Activated CD4-positive, alpha-beta memory T cell treated with anti-CD3 and anti-CD28 coated beads for 36 hours (primary cell): Measurements from ENCODE around the gene PSMA5. TPM values are rescaled to one million over a fixed set of nuclear protein-coding genes. Genes with fewer than 3 reads are reported as not detected.
"Not testable (repeated sequence)": the region's sequence is repeated elsewhere in the genome, so short reads cannot be mapped to it uniquely, and the experiment has no call there.

ENCODE experiments used
- CTCF ChIA-PET: fragments of 350-600 bp; sonication (Branson Sonifier 250); formaldehyde crosslinking; loops from one replicate; lab custom pipeline; 2021; ENCODE audit warnings: antibody characterized with exemption, inconsistent platforms; lab: Charles Lee
- POLR2A ChIA-PET: fragments of 350-600 bp; sonication (Branson Sonifier 250); formaldehyde crosslinking; loops from one replicate; lab custom pipeline; 2021; ENCODE audit warnings: antibody characterized with exemption; lab: Charles Lee
- DNase-seq: peaks from one replicate; pipeline ENCODE4 v3.0.0-alpha.2; 2020
- H3K27ac Mint-ChIP-seq: one replicate; pipeline ENCODE4 v1.8.0; 2021; ENCODE audit warnings: mixed read lengths
- H3K27me3 Mint-ChIP-seq: one replicate; pipeline ENCODE4 v1.8.0; 2021; ENCODE audit warnings: mixed read lengths
- H3K36me3 Mint-ChIP-seq: one replicate; pipeline ENCODE4 v1.8.0; 2021; ENCODE audit warnings: mixed read lengths
- H3K4me1 Mint-ChIP-seq: one replicate; pipeline ENCODE4 v1.8.0; 2021; ENCODE audit warnings: low read depth, mixed read lengths
- H3K4me3 Mint-ChIP-seq: one replicate; pipeline ENCODE4 v1.8.0; 2021; ENCODE audit warnings: mild to moderate bottlenecking, mixed read lengths
- H3K9me3 Mint-ChIP-seq: one replicate; pipeline ENCODE4 v1.8.0; 2021; ENCODE audit warnings: mixed read lengths
- intact Hi-C: fragments of 100-400 bp; cut with micrococcal nuclease; formaldehyde crosslinking; loops from one replicate; pipeline ENCODE4 v1.15.1; 2023
- total RNA-seq, 2 experiments: library from RNA; stranded (reverse); gene quantifications; one replicate each; pipeline ENCODE4 v1.2.3, GENCODE V29; 2021

The PSMA5 gene
- total RNA-seq, 2 experiments from 2014 or later, result 217 to 218 TPM

- CTCF ChIA-PET, result no interaction called here
- H3K4me1 Mint-ChIP-seq, result peaks cover 3% of the 10 kb centered on the region
- intact Hi-C loops, result loop anchor here (5.0 kb wide), 1 partner anchor 39 kb away; the partner anchor contains the start of gene PSMA5
- no peaks in the 10 kb centered on the region for H3K36me3 Mint-ChIP-seq
- POLR2A ChIA-PET, result no interaction called here
- no peak for DNase-seq
- H3K27me3 Mint-ChIP-seq, result peaks cover 50% of the 10 kb centered on the region
- H3K4me3 Mint-ChIP-seq, result no peak overlapping the region
- no peaks in the 10 kb centered on the region for H3K9me3 Mint-ChIP-seq
- H3K27ac Mint-ChIP-seq, result no peak overlapping the region
These were observed 39.8 kb upstream of the PSMA5 start for GRCh38 chr1:109466125-109466451.

GRCh38 chr1:109457819-109458218 is 31.6 kb upstream of the PSMA5 start:
- CTCF ChIA-PET, result interaction anchor here (2.1 kb wide), 1 partner anchor 75 kb away, joined by 6 read pairs; no protein-coding TSS in a partner anchor
- DNase-seq, result no peak
- Mint-ChIP-seq H3K36me3 (peaks cover 5% of the 10 kb centered on the region), H3K27ac (no peak overlapping the region), H3K9me3 (peaks cover 23% of the 10 kb centered on the region), H3K4me3 (no peak overlapping the region), H3K27me3 (peaks cover 28% of the 10 kb centered on the region), H3K4me1 (no peaks in the 10 kb centered on the region)
- POLR2A ChIA-PET, result no interaction called here
- intact Hi-C loops, result no loop called here

GRCh38 chr1:109454497-109455133 is 28.4 kb upstream of the PSMA5 start:
- peaks cover 23% of the 10 kb centered on the region for H3K9me3 Mint-ChIP-seq
- ChIA-PET CTCF (interaction anchor here (2.3 kb wide), 1 partner anchor 78 kb away, joined by 8 read pairs; no protein-coding TSS in a partner anchor), POLR2A (no interaction called here)
- no peak overlapping the region for H3K27ac Mint-ChIP-seq
- DNase-seq, result no peak
- intact Hi-C loops, result no loop called here
- peaks cover 27% of the 10 kb centered on the region for H3K27me3 Mint-ChIP-seq
- H3K4me3 Mint-ChIP-seq, result no peak overlapping the region
- H3K36me3 Mint-ChIP-seq, result peaks cover 5% of the 10 kb centered on the region
- no peaks in the 10 kb centered on the region for H3K4me1 Mint-ChIP-seq

- CTCF ChIA-PET, result interaction anchor here (0.7 to 1.0 kb wide), 2 partner anchors 26 to 165 kb away, joined by 4 read pairs; partner anchors contain the start of gene PSRC1
- POLR2A ChIA-PET, result interaction anchor here (0.7 kb wide), 1 partner anchor 331 kb away, joined by 3 read pairs; no protein-coding TSS in a partner anchor
- no peak for DNase-seq
- H3K27me3 Mint-ChIP-seq, result peaks cover 15% of the 10 kb centered on the region
- intact Hi-C loops, result no loop called here
- no peaks in the 10 kb centered on the region for H3K36me3 Mint-ChIP-seq
- H3K4me1 Mint-ChIP-seq, result no peaks in the 10 kb centered on the region
- no peak overlapping the region for H3K4me3 Mint-ChIP-seq
- no peak overlapping the region for H3K27ac Mint-ChIP-seq
- peaks cover 2% of the 10 kb centered on the region for H3K9me3 Mint-ChIP-seq
These were observed 21.3 kb upstream of the PSMA5 start for GRCh38 chr1:109447524-109447923.

GRCh38 chr1:109445949-109446695 is 19.9 kb upstream of the PSMA5 start:
- DNase-seq, intact Hi-C loops, H3K9me3 Mint-ChIP-seq, H3K4me3 Mint-ChIP-seq, H3K27ac Mint-ChIP-seq, H3K4me1 Mint-ChIP-seq, POLR2A ChIA-PET, H3K36me3 Mint-ChIP-seq, CTCF ChIA-PET: not testable (repeated sequence)
- H3K27me3 Mint-ChIP-seq, result peaks cover 13% of the 10 kb centered on the region

GRCh38 chr1:109444346-109444745 is 18.1 kb upstream of the PSMA5 start:
- DNase-seq, result no peak
- Mint-ChIP-seq H3K9me3 (no peaks in the 10 kb centered on the region), H3K27me3 (peaks cover 3% of the 10 kb centered on the region), H3K27ac (no peak overlapping the region), H3K36me3 (no peaks in the 10 kb centered on the region), H3K4me3 (no peak overlapping the region), H3K4me1 (no peaks in the 10 kb centered on the region)
- intact Hi-C loops, result no loop called here
- POLR2A ChIA-PET, result no interaction called here
- CTCF ChIA-PET, result no interaction called here

GRCh38 chr1:109443476-109443875 is 17.2 kb upstream of the PSMA5 start:
- Mint-ChIP-seq H3K36me3 (no peaks in the 10 kb centered on the region), H3K9me3 (no peaks in the 10 kb centered on the region), H3K4me3 (no peak overlapping the region), H3K4me1 (no peaks in the 10 kb centered on the region), H3K27me3 (peaks cover 3% of the 10 kb centered on the region), H3K27ac (no peak overlapping the region)
- no peak for DNase-seq
- ChIA-PET CTCF (no interaction called here), POLR2A (no interaction called here)
- intact Hi-C loops, result no loop called here

GRCh38 chr1:109441069-109441468 is 14.8 kb upstream of the PSMA5 start:
- CTCF ChIA-PET, result interaction anchor here (1.0 kb wide), 1 partner anchor 89 kb away, joined by 3 read pairs; no protein-coding TSS in a partner anchor
- Mint-ChIP-seq H3K27ac (no peak overlapping the region), H3K27me3 (peaks cover 3% of the 10 kb centered on the region), H3K9me3 (no peaks in the 10 kb centered on the region), H3K4me1 (no peaks in the 10 kb centered on the region), H3K4me3 (no peak overlapping the region), H3K36me3 (no peaks in the 10 kb centered on the region)
- DNase-seq, result no peak
- POLR2A ChIA-PET, result no interaction called here
- intact Hi-C loops, result no loop called here

GRCh38 chr1:109438798-109439297 is 12.6 kb upstream of the PSMA5 start:
- Mint-ChIP-seq H3K36me3 (no peaks in the 10 kb centered on the region), H3K4me1 (no peaks in the 10 kb centered on the region), H3K9me3 (peaks cover 2% of the 10 kb centered on the region), H3K27me3 (peaks cover 4% of the 10 kb centered on the region), H3K27ac (no peak overlapping the region), H3K4me3 (no peak overlapping the region)
- intact Hi-C loops, result no loop called here
- no peak for DNase-seq
- CTCF ChIA-PET, result interaction anchor here (1.6 kb wide), 1 partner anchor 51 kb away, joined by 6 read pairs; no protein-coding TSS in a partner anchor
- POLR2A ChIA-PET, result interaction anchor here (1.1 to 1.2 kb wide), 2 partner anchors 12 to 14 kb away, joined by 3 to 4 read pairs; partner anchors contain the start of gene PSMA5

- H3K36me3 Mint-ChIP-seq, result no peaks in the 10 kb centered on the region
- H3K9me3 Mint-ChIP-seq, result peaks cover 2% of the 10 kb centered on the region
- ChIA-PET POLR2A (no interaction called here), CTCF (no interaction called here)
- H3K27me3 Mint-ChIP-seq, result peaks cover 4% of the 10 kb centered on the region
- no peak overlapping the region for H3K4me3 Mint-ChIP-seq
- intact Hi-C loops, result no loop called here
- H3K4me1 Mint-ChIP-seq, result no peaks in the 10 kb centered on the region
- DNase-seq, result no peak
- H3K27ac Mint-ChIP-seq, result no peak overlapping the region
These were observed 8.2 kb upstream of the PSMA5 start for GRCh38 chr1:109434484-109434883.

GRCh38 chr1:109433322-109433721 is 7.1 kb upstream of the PSMA5 start:
- ChIA-PET CTCF (no interaction called here), POLR2A (no interaction called here)
- Mint-ChIP-seq H3K4me3 (no peak overlapping the region), H3K27me3 (peaks cover 4% of the 10 kb centered on the region), H3K36me3 (no peaks in the 10 kb centered on the region), H3K9me3 (peaks cover 2% of the 10 kb centered on the region), H3K27ac (no peak overlapping the region), H3K4me1 (no peaks in the 10 kb centered on the region)
- DNase-seq, result no peak
- intact Hi-C loops, result no loop called here

- POLR2A ChIA-PET, result no interaction called here
- Mint-ChIP-seq H3K9me3 (peaks cover 2% of the 10 kb centered on the region), H3K4me1 (peaks cover 4% of the 10 kb centered on the region), H3K27me3 (peaks cover 4% of the 10 kb centered on the region), H3K36me3 (no peaks in the 10 kb centered on the region), H3K27ac (no peak overlapping the region), H3K4me3 (no peak overlapping the region)
- CTCF ChIA-PET, result interaction anchor here (1.8 kb wide), 1 partner anchor 101 kb away, joined by 6 read pairs; no protein-coding TSS in a partner anchor
- intact Hi-C loops, result no loop called here
- no peak for DNase-seq
These were observed 6.1 kb upstream of the PSMA5 start for GRCh38 chr1:109432336-109432735.
